ENCODE results near the gene TMPRSS13. TPM values are rescaled to one million over a fixed set of nuclear protein-coding genes. Genes with fewer than 3 reads are reported as not detected.
"Not testable (repeated sequence)": the region's sequence is repeated elsewhere in the genome, so short reads cannot be mapped to it uniquely, and the experiment has no call there.

TMPRSS13 gene
- 0.15 TPM for total RNA-seq

- ATAC-seq (no peak), DNase-seq (ENCODE audit: low spot score) (no peak)
Measured at GRCh38 chr11:117929142-117929915, at the start of gene TMPRSS13. TMPRSS13 (minus strand) TSS chr11:117929402; CDS start chr11:117929307, 95 bp downstream.

GRCh38 chr11:117978991-117979390 is 49.8 kb upstream of the TMPRSS13 start:
- DNase-seq (ENCODE audit: low spot score), result no peak
- no peak for ATAC-seq

- ATAC-seq; DNase-seq (ENCODE audit: low spot score): not testable (repeated sequence)
Measured at GRCh38 chr11:117978291-117978910, 49.2 kb upstream of the TMPRSS13 start.

GRCh38 chr11:117977612-117978264 is 48.5 kb upstream of the TMPRSS13 start:
- not testable (repeated sequence) for DNase-seq (ENCODE audit: low spot score); ATAC-seq

- DNase-seq (ENCODE audit: low spot score), result no peak
- ATAC-seq, result no peak
Measured at GRCh38 chr11:117977029-117977428, 47.8 kb upstream of the TMPRSS13 start.

GRCh38 chr11:117976445-117976844 is 47.2 kb upstream of the TMPRSS13 start:
- ATAC-seq (no peak), DNase-seq (ENCODE audit: low spot score) (no peak)

GRCh38 chr11:117973503-117973860 is 44.3 kb upstream of the TMPRSS13 start:
- ATAC-seq, result no peak
- no peak for DNase-seq (ENCODE audit: low spot score)

GRCh38 chr11:117972629-117973502 is 43.7 kb upstream of the TMPRSS13 start:
- ATAC-seq (peak; percentile 31), DNase-seq (ENCODE audit: low spot score) (no peak)

- no peak for DNase-seq (ENCODE audit: low spot score)
- no peak for ATAC-seq
Measured at GRCh38 chr11:117972044-117972443, 42.8 kb upstream of the TMPRSS13 start.

GRCh38 chr11:117970400-117971024 is 41.3 kb upstream of the TMPRSS13 start:
- ATAC-seq (peak; percentile 61), DNase-seq (ENCODE audit: low spot score) (no peak)

- ATAC-seq (no peak), DNase-seq (ENCODE audit: low spot score) (no peak)
Measured at GRCh38 chr11:117969160-117969991, 40.2 kb upstream of the TMPRSS13 start.

GRCh38 chr11:117966908-117967307 is 37.7 kb upstream of the TMPRSS13 start:
- DNase-seq (ENCODE audit: low spot score) (no peak), ATAC-seq (no peak)

GRCh38 chr11:117962826-117963225 is 33.6 kb upstream of the TMPRSS13 start:
- DNase-seq (ENCODE audit: low spot score) (no peak), ATAC-seq (no peak)

GRCh38 chr11:117961896-117962295 is 32.7 kb upstream of the TMPRSS13 start:
- ATAC-seq (no peak), DNase-seq (ENCODE audit: low spot score) (no peak)

GRCh38 chr11:117960406-117960805 is 31.2 kb upstream of the TMPRSS13 start:
- DNase-seq (ENCODE audit: low spot score), result no peak
- no peak for ATAC-seq

GRCh38 chr11:117959438-117960149 is 30.4 kb upstream of the TMPRSS13 start:
- ATAC-seq (peak; percentile 31), DNase-seq (ENCODE audit: low spot score) (no peak)

- ATAC-seq (no peak), DNase-seq (ENCODE audit: low spot score) (no peak)
Measured at GRCh38 chr11:117958949-117959348, 29.7 kb upstream of the TMPRSS13 start.

GRCh38 chr11:117953024-117953671 is 23.9 kb upstream of the TMPRSS13 start:
- DNase-seq (ENCODE audit: low spot score), result no peak
- no peak for ATAC-seq
